Measurements from ENCODE around the gene KRT6A.

GRCh38 chr12:52524241-52524897 lies 31.3 kb upstream of the KRT6A start:
- TF ChIP-seq CTCF (IDR thresholded peaks at IDR 0.05; ENCODE audit: low read length) = no peak
- TF ChIP-seq EZH2 (optimal IDR thresholded peaks at IDR 0.05; ENCODE audit: low read depth, low read length) = no peak
- TF ChIP-seq EZH2phosphoT487 (IDR thresholded peaks at IDR 0.05; ENCODE audit: low read length) = no peak

All from MM.1S (cell line).